Loucy (cell line): Measurements from ENCODE around the gene FFAR1.

Source experiments
- EZH2phosphoT487 ChIP-seq: fragments of 200-600 bp; IDR thresholded peaks from 2 replicates; pipeline ENCODE4 v1.6.1; 2018; ENCODE audit warnings: antibody characterized with exemption, mild to moderate bottlenecking, moderate library complexity, borderline replicate concordance
- TF ChIP-seq, protein P1 (sequence below): fragments of 200-600 bp; sonication (generic); conservative IDR thresholded peaks from 2 replicates; pipeline ENCODE4 v1.5.1; 2014; ENCODE audit warnings: mild to moderate bottlenecking, antibody characterized with exemption, low read length

DNA sequence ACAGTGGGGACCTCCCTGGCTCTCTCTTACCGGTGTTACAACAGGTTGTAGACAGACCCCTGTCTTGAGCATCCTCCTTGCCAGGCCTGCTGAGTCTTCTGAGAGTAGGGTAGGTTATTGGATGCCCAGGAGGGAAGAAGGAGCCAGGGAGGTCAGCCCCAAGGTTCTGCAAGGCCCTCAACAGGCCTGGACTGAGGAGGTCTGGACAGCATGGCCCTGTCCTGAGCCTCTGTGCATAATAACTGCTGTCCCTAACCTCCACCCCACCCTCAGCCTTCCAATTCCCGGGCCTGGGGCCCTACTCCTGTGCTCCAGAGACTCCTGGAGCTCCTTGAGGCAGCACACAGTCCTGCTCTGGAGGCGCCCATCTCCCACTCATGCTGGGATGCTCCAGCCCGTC, 18.4 kb upstream of the FFAR1 start:
- TF ChIP-seq, protein P1, sequence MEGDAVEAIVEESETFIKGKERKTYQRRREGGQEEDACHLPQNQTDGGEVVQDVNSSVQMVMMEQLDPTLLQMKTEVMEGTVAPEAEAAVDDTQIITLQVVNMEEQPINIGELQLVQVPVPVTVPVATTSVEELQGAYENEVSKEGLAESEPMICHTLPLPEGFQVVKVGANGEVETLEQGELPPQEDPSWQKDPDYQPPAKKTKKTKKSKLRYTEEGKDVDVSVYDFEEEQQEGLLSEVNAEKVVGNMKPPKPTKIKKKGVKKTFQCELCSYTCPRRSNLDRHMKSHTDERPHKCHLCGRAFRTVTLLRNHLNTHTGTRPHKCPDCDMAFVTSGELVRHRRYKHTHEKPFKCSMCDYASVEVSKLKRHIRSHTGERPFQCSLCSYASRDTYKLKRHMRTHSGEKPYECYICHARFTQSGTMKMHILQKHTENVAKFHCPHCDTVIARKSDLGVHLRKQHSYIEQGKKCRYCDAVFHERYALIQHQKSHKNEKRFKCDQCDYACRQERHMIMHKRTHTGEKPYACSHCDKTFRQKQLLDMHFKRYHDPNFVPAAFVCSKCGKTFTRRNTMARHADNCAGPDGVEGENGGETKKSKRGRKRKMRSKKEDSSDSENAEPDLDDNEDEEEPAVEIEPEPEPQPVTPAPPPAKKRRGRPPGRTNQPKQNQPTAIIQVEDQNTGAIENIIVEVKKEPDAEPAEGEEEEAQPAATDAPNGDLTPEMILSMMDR: no peak
- TF ChIP-seq EZH2phosphoT487: no peak
